WTC11 (cell line): Measurements from ENCODE around the gene CHML.

Experiments used
- CTCF ChIP-seq: fragments of 200-600 bp; IDR thresholded peaks from 2 replicates; pipeline ENCODE4 v1.8.0; 2022; ENCODE audit warnings: antibody characterized with exemption
- ETV6 ChIP-seq: sonication (generic); formaldehyde crosslinking; IDR thresholded peaks from 2 replicates; pipeline ENCODE4 v1.8.1; 2022; ENCODE audit warnings: mild to moderate bottlenecking, missing genetic modification reagents
- GABPB1 ChIP-seq: sonication (generic); formaldehyde crosslinking; IDR thresholded peaks from 2 replicates; pipeline ENCODE4 v1.8.1; 2023; ENCODE audit warnings: mild to moderate bottlenecking, missing genetic modification reagents
- NFE2L1 ChIP-seq: sonication (generic); formaldehyde crosslinking; IDR thresholded peaks from 2 replicates; pipeline ENCODE4 v1.8.1; 2023; ENCODE audit warnings: missing genetic modification reagents
- NR1H2 ChIP-seq: sonication (generic); formaldehyde crosslinking; IDR thresholded peaks from 2 replicates; pipeline ENCODE4 v1.9.0; 2021; ENCODE audit warnings: mild to moderate bottlenecking, moderate library complexity, missing genetic modification reagents
- SMAD4 ChIP-seq: sonication (generic); formaldehyde crosslinking; IDR thresholded peaks from 2 replicates; pipeline ENCODE4 v1.8.0; 2022; ENCODE audit warnings: mild to moderate bottlenecking, missing genetic modification reagents
- SP1 ChIP-seq: sonication (generic); formaldehyde crosslinking; conservative IDR thresholded peaks from 2 replicates; pipeline ENCODE4 v1.8.1; 2022; ENCODE audit warnings: missing genetic modification reagents
- USF2 ChIP-seq: sonication (generic); formaldehyde crosslinking; IDR thresholded peaks from 2 replicates; pipeline ENCODE4 v1.8.1; 2023; ENCODE audit warnings: mild to moderate bottlenecking, missing genetic modification reagents, moderate library complexity
- TF ChIP-seq, protein P1 (sequence below): sonication (generic); formaldehyde crosslinking; IDR thresholded peaks from 2 replicates; pipeline ENCODE4 v1.8.0; 2023; ENCODE audit warnings: mild to moderate bottlenecking, missing genetic modification reagents

- TF ChIP-seq CTCF (no peak), SP1 (CRISPR knock-in tag) (no peak), NFE2L1 (CRISPR knock-in tag) (no peak), USF2 (CRISPR knock-in tag) (no peak), SMAD4 (CRISPR knock-in tag) (no peak), NR1H2 (CRISPR knock-in tag) (no peak), GABPB1 (CRISPR knock-in tag) (no peak), ETV6 (CRISPR knock-in tag) (no peak)
- TF ChIP-seq, protein P1, sequence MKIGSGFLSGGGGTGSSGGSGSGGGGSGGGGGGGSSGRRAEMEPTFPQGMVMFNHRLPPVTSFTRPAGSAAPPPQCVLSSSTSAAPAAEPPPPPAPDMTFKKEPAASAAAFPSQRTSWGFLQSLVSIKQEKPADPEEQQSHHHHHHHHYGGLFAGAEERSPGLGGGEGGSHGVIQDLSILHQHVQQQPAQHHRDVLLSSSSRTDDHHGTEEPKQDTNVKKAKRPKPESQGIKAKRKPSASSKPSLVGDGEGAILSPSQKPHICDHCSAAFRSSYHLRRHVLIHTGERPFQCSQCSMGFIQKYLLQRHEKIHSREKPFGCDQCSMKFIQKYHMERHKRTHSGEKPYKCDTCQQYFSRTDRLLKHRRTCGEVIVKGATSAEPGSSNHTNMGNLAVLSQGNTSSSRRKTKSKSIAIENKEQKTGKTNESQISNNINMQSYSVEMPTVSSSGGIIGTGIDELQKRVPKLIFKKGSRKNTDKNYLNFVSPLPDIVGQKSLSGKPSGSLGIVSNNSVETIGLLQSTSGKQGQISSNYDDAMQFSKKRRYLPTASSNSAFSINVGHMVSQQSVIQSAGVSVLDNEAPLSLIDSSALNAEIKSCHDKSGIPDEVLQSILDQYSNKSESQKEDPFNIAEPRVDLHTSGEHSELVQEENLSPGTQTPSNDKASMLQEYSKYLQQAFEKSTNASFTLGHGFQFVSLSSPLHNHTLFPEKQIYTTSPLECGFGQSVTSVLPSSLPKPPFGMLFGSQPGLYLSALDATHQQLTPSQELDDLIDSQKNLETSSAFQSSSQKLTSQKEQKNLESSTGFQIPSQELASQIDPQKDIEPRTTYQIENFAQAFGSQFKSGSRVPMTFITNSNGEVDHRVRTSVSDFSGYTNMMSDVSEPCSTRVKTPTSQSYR (CRISPR knock-in tag), result no peak
Measured at GRCh38 chr1:241614144-241614543, 26.0 kb downstream of the CHML start.
